ENCODE results near the gene HEATR5B. TPM values are rescaled to one million over a fixed set of nuclear protein-coding genes. Genes with fewer than 3 reads are reported as not detected.

The HEATR5B gene
- total RNA-seq, 4 donors from 2014 or later = 29.9 to 33.7 (median 31.1) TPM

DNA sequence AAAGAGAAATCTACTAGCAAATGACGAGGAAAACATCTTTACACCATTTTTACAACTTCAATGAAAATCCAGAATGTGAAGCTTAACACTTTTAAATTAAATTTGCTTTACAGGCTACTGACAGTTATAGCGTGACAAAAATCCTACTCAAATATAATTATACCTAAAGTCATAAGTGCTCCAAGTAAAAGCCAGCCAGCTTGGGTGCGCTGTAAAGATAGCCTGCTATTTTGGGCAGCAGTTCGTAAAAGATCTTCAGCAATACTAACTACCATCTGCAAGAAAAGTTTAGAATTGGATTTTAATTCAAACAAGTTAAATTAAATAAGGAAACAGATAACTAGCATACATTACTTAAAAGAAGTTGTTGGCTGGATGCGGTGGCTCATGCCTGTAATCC, 22.4 kb downstream of the HEATR5B start:
- 97 to 99% methylated on average over 5 of the region's 5 CpGs for WGBS, 2 donors
- no peak overlapping the region for H3K4me3 ChIP-seq (ENCODE audit: low read depth, poor library complexity, severe bottlenecking)
- no peak for DNase-seq (ENCODE audit: low spot score in 2 of 2)
- no peak for TF ChIP-seq CTCF (IDR thresholded peaks at IDR 0.05)
- TF ChIP-seq POLR2A (IDR thresholded peaks at IDR 0.05) = no peak
- intact Hi-C loops (cut with DNase I; ENCODE audit: low total_unique reads) = no loop called here

- H3K4me3 ChIP-seq (ENCODE audit: low read depth, poor library complexity, severe bottlenecking) = no peak overlapping the region
- DNase-seq (ENCODE audit: low spot score in 2 of 2) = no peak
- intact Hi-C loops (cut with DNase I; ENCODE audit: low total_unique reads) = no loop called here
- TF ChIP-seq POLR2A (IDR thresholded peaks at IDR 0.05) (no peak), CTCF (IDR thresholded peaks at IDR 0.05) (no peak)
Measured at GRCh38 chr2:37061013-37061711, 23.0 kb downstream of the HEATR5B start.

DNA sequence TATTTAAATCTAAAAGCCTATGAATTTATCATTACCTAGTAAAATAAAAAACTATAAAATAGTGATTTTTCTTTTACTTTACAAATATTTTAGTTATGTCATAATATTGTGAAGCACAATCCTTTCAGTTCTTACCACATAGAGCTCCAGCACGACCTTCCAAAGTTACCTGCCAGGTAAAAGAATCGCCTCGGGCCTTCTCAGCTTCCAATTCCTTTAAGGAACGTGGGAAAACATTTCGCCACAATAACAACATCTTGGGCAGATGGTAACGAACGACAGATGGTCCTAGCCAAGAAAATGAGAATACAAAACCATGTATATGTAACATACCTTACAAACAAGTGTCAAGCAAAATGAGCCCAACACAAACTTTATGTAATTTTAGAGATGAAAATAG, 23.7 kb downstream of the HEATR5B start:
- intact Hi-C loops (cut with DNase I; ENCODE audit: low total_unique reads) = no loop called here
- 69 to 81% methylated on average over 7 of the region's 7 CpGs for WGBS, 2 donors
- TF ChIP-seq CTCF (IDR thresholded peaks at IDR 0.05) (no peak), POLR2A (IDR thresholded peaks at IDR 0.05) (no peak)
- H3K4me3 ChIP-seq (ENCODE audit: low read depth, poor library complexity, severe bottlenecking) = no peak overlapping the region
- DNase-seq (ENCODE audit: low spot score in 2 of 2) = no peak

GRCh38 chr2:37059841-37060240, 24.3 kb downstream of the HEATR5B start:
- intact Hi-C loops (cut with DNase I; ENCODE audit: low total_unique reads) = no loop called here
- H3K4me3 ChIP-seq (ENCODE audit: low read depth, poor library complexity, severe bottlenecking) = no peak overlapping the region
- DNase-seq (ENCODE audit: low spot score in 2 of 2) = no peak
- WGBS, 2 donors = 90 to 98% methylated on average over 3 of the region's 3 CpGs
- no peak for TF ChIP-seq POLR2A (IDR thresholded peaks at IDR 0.05)
- TF ChIP-seq CTCF (IDR thresholded peaks at IDR 0.05) = no peak

DNA sequence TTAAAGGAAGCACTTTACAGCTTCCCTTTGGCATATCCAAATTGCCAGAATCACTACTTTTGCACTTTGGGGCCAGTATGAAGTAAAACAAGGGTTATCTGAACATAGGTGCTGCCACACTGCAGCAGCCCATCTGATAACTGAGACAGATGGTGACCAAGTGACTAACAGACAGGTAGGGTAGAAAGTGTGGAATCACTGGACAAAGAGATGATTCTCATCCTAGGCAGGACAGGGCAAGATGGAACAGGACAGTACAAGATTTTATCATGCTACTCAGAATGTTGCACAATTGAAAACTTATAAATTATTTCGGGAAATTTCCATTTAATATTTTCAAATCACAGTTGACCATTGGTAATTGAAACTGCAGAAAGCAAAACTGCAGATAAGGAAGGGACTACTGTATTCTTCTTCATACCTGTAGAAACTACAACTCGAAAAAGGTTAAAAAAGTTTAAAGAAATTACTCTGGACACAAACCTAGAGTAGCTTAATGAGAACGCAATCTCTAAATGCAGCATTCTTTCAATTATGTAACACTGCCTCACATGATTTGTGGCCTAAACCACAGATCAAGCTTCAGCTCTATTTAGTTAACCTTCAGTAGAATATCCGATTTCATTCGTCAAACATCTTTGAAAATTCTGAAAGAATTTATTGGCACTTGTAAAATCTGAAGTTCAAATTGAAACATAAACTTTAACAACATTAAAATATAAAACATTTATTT, 31.4 kb downstream of the HEATR5B start:
- DNase-seq (ENCODE audit: low spot score in 2 of 2) = no peak
- no peak overlapping the region for H3K4me3 ChIP-seq (ENCODE audit: low read depth, poor library complexity, severe bottlenecking)
- WGBS, 2 donors = 80 to 83% methylated on average over 5 of the region's 5 CpGs
- TF ChIP-seq CTCF (IDR thresholded peaks at IDR 0.05) (no peak), POLR2A (IDR thresholded peaks at IDR 0.05) (no peak)
- intact Hi-C loops (cut with DNase I; ENCODE audit: low total_unique reads) = no loop called here

Data from lower leg skin (tissue), 4 donors.